Stimulated activated naive B cell treated with anti-CD40 and anti-IgM and Interleukin-4, amounts not matched to agents 10 μg/mL and 1 μg/mL and 100 μg/mL, for 72 hours (primary cell): ENCODE results near the gene DNAJA1.
"Not testable (repeated sequence)": the region's sequence is repeated elsewhere in the genome, so short reads cannot be mapped to it uniquely, and the experiment has no call there.

Experiments
- ATAC-seq, 2 donors: fragments of 150-1000 bp; cut with Tn5 transposase; replicated peaks; 2 replicates each; pipeline ENCODE4 v1.10.0; 2021; ENCODE audit warnings: moderate library complexity in 1 of 2
- DNase-seq: peaks from one replicate; pipeline ENCODE4 v3.0.0; 2021
- H3K27ac Mint-ChIP-seq: one replicate; pipeline ENCODE4 v1.8.0; 2022; ENCODE audit warnings: mild to moderate bottlenecking, mixed read lengths
- H3K27me3 Mint-ChIP-seq, 2 donors: one replicate each; pipeline ENCODE4 v1.8.0; 2022; ENCODE audit warnings: mixed read lengths in 2 of 2
- H3K36me3 Mint-ChIP-seq, 2 donors: one replicate each; pipeline ENCODE4 v1.8.0; 2022; ENCODE audit warnings: mixed read lengths in 2 of 2, mild to moderate bottlenecking in 1 of 2
- H3K4me1 Mint-ChIP-seq, 2 donors: one replicate each; pipeline ENCODE4 v1.8.0; 2022; ENCODE audit warnings: mixed read lengths in 2 of 2, mild to moderate bottlenecking in 1 of 2
- H3K4me3 Mint-ChIP-seq, 2 donors: one replicate each; pipeline ENCODE4 v1.8.0; 2022; ENCODE audit warnings: mild to moderate bottlenecking in 2 of 2, mixed read lengths in 2 of 2, moderate library complexity in 1 of 2
- H3K9me3 Mint-ChIP-seq, 2 donors: one replicate each; pipeline ENCODE4 v1.8.0; 2022; ENCODE audit warnings: mixed read lengths in 2 of 2, mild to moderate bottlenecking in 1 of 2

Gene DNAJA1

GRCh38 chr9:33081128-33081851 lies 56.2 kb downstream of the DNAJA1 start:
- peaks cover 3 to 5% of the 10 kb centered on the region in 2 donors for H3K36me3 Mint-ChIP-seq
- DNase-seq = peak; percentile 48
- H3K4me1 Mint-ChIP-seq = peaks cover 11 to 29% of the 10 kb centered on the region in 2 donors
- peak; percentile 48 to 52 for ATAC-seq
- no peak overlapping the region for H3K4me3 Mint-ChIP-seq
- no peaks in the 10 kb centered on the region for H3K27me3 Mint-ChIP-seq
- H3K27ac Mint-ChIP-seq = no peak overlapping the region
- H3K9me3 Mint-ChIP-seq = peaks cover 0 to 1% of the 10 kb centered on the region in 2 donors

- H3K9me3 Mint-ChIP-seq = peaks cover 0 to 1% of the 10 kb centered on the region in 2 donors
- peak overlapping the region; percentile 5 to 51 for H3K4me3 Mint-ChIP-seq
- peak overlapping the region; percentile 91 for H3K27ac Mint-ChIP-seq
- no peak for DNase-seq
- no peaks in the 10 kb centered on the region for H3K27me3 Mint-ChIP-seq
- H3K36me3 Mint-ChIP-seq = peaks cover 0 to 3% of the 10 kb centered on the region in 2 donors
- ATAC-seq = no peak
- peaks cover 4 to 26% of the 10 kb centered on the region in 2 donors for H3K4me1 Mint-ChIP-seq
These were observed 57.1 kb downstream of the DNAJA1 start for GRCh38 chr9:33082128-33082527.

- Mint-ChIP-seq H3K27ac (peak overlapping the region; percentile 91), H3K36me3 (peaks cover 0 to 3% of the 10 kb centered on the region in 2 donors), H3K4me3 (peak overlapping the region; percentile 5 to 51), H3K4me1 (peaks cover 0 to 26% of the 10 kb centered on the region in 2 donors), H3K27me3 (no peaks in the 10 kb centered on the region), H3K9me3 (peaks cover 0 to 1% of the 10 kb centered on the region in 2 donors)
- ATAC-seq (peak; percentile 66 to 74), DNase-seq (peak; percentile 30)
These were observed 57.7 kb downstream of the DNAJA1 start for GRCh38 chr9:33082538-33083326.

DNA sequence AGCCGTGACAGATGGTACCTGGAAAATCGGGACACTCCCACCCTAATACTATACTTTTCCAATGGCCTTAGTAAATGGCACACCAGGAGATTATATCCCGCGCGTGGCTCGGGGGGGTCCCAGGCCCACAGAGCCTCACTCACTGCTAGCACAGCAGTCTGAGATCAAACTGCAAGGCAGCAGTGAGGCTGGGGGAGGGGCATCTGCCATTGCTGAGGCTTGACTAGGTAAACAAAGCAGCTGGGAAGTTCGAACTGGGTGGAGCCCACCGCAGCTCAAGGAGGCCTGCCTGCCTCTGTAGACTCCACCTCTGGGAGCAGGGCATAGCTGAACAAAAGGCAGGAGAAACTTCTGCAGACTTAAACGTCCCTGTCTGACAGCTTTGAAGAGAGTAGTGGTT lies 60.6 kb downstream of the DNAJA1 start:
- not testable (repeated sequence) for H3K27ac Mint-ChIP-seq, H3K36me3 Mint-ChIP-seq, H3K4me3 Mint-ChIP-seq, ATAC-seq, H3K27me3 Mint-ChIP-seq, H3K9me3 Mint-ChIP-seq, DNase-seq
- H3K4me1 Mint-ChIP-seq = peaks cover 0 to 22% of the 10 kb centered on the region in 2 donors
